Fibroblast of skin of right biceps (primary cell): ENCODE measurements around the gene CD70.
"Not testable (repeated sequence)": the region's sequence is repeated elsewhere in the genome, so short reads cannot be mapped to it uniquely, and the experiment has no call there.

Experiments used
- DNase-seq: peaks from one replicate; pipeline ENCODE4 v3.0.0-alpha.2; 2013

CD70 gene

DNA sequence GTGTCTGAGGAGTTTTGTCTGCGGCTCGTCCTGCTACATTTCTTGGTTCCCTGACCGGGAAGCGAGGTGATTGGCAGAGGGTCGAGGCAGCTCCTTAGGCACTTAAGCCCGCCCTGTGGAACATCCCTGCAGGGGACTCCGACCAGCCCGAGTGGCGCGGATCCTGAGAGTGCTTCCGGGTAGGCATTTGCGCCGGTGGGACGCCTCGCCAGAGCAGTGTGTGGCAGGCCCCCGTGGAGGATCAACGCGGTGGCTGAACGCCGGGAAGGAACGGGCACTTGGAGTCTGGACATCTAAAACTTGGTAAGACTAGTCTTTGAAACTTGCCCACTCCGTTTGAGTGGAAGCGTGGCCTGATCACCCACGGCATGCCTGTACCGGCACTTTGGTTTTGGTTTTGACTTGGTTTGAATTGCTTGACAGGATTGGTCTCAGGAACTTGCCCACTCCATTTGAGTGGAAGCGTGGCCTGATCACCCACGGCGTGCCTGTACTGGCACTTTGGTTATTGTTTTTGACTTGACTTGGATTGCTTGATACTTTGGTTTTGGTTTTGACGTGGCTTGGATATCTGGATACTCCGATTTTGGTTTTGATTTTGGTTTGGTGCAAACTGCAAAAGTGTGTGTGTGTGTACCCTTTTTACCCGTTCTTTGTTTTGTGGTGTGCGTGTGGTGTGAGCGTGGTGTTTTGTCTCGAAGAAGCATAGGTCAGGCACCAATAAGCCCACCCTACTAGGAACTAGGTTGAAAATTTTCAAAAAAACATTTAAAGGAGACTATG, 6.7 kb upstream of the CD70 start:
- DNase-seq: not testable (repeated sequence)

DNA sequence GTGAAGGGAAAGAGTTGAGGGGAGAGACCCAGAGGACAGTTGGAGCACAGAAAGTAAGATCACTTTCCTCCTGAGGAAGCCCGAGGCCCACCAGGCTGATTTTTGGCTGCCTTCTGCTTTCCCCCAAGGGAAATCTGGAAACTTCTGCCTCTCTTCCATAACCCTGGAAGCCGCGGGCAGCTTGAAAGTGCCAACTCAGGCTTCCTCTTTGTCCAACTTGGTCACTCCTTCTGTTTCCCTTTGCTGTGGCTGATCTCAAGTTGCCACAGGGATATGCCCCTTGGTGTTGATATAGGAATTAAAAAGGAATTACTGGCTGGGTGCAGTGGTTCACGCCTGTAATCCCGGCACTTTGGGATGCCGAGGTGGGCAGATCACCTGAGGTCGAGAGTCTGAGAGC, 5.7 kb upstream of the CD70 start:
- DNase-seq: no peak

- peak; percentile 61 for DNase-seq
Observed at GRCh38 chr19:6593651-6594416, 2.9 kb upstream of the CD70 start.

- DNase-seq: no peak
Observed at GRCh38 chr19:6590258-6590826, 608 bp downstream of the CD70 start.

DNA sequence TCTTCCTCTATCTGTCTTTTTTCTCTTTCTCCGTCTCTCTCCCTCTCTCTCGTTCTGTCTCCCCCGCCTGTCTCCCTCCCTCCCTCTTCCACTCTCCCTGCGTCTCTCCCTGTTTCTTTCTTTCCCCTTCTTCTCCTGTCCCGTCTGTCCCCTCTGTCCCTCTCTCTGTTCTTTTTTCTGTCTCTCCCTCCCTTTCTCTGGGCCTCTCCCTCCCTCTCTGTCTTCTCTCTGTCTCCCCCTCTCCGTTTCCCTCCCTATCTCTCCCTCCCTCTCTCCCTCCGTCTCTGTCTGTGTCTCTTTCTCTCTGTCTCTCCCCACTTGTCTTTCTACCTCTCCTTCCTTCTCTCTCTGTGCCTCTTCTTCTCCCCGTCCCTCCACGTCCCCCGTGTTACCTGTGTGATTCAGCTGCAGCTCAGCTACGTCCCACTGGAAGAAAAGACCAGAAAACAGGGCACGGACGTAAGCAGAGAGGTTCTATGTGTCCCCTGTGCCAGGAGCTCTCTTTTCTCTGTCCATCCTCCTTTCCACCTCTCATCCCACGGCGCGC, 1.2 kb downstream of the CD70 start:
- DNase-seq: no peak

DNA sequence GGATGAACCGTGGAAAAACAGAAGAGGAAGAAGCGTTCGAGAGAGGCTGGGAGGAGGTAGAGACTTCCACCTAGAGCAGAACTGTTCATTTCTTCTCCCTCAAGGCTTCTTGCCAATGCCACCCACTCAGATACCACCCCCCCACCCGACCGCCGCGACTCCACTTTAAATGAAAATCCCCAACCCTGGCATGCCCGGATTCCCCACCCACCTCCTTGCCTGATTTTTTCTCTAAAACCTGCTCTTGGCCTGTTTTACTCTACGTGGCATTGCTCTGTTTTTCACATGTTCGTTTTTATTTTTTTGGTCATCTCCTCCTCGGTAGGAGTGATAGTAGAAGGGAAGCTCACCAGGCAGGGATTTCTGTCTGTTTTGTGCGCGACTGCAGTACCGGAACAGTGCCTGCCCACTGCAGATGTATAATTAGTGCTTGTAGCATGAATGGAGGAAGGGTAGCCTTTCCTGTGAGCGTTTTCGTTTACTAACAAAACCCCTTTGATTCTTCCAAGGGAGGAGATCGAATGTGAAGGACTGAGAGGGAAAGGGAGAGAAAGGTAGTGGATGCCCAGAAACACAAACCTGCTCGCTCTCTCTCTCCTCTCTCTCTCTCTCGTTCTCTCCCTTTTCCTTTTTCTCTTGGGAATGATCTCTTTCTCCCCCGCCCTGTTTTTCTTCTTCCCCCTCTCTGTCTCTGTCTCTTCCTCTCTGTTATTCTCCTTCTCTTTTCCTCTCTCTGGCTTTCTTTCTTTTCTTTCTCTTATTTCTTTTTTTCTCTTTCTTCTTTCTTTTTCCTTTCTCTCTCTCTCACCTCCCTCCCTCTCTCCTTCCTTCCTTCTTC, 2.2 kb downstream of the CD70 start:
- DNase-seq: no peak

DNA sequence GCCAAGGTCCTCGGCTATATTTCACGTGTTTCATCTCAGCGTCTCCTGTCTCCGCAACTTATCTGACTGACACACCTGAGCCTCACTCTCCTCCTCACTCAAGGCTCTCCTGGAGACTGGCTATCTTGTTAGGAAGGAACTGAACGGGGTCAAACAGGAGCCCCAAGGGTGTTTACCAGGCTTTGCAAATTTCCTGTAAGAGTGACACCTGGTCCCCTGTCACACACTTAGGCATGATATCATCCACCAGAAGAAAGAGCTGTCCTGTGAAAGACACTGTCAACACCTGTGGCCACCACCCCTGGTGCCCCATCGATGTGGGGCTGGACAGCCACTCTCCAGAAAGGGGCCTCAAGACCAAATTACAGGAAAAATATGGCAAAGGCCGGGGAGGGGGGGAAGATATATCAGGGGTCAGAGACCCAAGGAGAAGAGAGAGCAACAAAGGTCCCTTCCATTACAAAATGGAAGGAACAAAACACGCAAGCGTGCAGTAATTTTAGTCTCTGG, 2.9 kb downstream of the CD70 start:
- no peak for DNase-seq

DNA sequence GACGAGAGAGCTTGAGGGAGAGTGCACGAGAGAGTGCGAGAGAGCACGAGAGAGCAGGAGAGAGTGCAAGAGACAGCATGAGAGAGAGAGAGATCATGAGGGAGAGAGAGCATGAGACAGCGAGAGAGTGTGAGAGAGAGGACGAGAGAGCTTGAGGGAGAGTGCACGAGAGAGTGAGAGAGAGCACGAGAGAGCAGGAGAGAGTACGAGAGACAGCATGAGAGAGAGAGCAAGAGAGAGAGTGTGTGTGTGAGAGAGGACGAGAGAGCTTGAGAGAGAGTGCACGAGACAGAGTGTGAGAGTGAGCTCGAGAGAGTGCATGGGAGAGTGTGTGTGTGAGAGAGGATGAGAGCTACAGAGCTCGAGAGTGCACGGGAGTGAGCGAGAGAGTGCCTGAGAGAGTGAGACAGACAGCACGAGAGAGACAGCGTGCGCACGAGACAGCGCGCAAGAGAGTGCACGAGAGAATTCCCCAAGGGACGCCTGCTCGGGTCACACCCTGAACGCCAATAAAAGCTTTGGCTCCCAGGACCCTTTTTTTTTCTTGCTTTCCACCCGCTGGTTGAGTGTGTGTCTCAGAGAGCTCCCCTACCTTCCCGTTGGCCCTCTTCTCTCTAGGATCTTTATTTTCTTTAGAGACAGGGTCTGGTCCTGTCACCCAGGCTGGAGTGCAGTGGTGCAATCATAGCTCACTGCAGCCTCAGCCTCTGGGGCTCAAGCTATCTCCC, 3.7 kb downstream of the CD70 start:
- DNase-seq: peak; percentile 26

DNA sequence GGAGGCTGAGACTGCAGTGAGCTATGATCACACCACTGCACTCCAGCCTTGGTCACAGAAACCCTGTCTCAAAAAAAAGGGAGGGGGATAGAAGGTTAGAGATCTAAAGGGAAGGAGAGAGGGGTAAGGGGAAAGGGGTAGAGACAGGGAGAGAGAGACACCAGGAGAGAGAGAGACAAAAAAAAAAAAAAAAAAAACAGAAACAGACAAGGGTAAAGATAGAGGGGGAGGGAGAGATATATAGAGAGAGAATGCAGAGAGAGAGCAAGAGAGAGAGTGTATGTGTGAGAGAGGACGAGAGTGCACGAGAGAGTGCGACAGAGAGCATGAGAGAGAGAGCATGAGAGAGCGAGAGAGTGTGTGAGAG, 4.2 kb downstream of the CD70 start:
- DNase-seq: no peak

DNA sequence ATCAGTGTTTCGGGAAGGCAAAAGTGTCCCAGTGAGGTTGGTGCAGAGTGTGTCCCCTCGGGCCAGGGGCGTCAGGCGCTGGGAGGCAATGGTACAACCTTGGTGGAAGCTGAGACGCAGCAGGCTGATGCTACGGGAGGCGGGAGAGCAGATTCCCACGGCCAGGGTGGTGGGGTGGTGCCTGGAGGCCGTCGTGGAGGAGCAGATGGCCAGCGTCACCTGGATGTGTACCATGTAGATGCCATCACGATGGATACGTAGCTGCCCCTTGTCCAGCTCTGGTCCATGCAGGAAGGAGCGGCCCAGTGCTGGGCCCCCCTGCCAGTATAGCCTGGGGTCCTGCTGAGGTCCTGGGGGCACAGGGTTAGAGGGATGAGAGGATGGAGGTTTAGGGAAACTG, 4.9 kb downstream of the CD70 start:
- no peak for DNase-seq

DNA sequence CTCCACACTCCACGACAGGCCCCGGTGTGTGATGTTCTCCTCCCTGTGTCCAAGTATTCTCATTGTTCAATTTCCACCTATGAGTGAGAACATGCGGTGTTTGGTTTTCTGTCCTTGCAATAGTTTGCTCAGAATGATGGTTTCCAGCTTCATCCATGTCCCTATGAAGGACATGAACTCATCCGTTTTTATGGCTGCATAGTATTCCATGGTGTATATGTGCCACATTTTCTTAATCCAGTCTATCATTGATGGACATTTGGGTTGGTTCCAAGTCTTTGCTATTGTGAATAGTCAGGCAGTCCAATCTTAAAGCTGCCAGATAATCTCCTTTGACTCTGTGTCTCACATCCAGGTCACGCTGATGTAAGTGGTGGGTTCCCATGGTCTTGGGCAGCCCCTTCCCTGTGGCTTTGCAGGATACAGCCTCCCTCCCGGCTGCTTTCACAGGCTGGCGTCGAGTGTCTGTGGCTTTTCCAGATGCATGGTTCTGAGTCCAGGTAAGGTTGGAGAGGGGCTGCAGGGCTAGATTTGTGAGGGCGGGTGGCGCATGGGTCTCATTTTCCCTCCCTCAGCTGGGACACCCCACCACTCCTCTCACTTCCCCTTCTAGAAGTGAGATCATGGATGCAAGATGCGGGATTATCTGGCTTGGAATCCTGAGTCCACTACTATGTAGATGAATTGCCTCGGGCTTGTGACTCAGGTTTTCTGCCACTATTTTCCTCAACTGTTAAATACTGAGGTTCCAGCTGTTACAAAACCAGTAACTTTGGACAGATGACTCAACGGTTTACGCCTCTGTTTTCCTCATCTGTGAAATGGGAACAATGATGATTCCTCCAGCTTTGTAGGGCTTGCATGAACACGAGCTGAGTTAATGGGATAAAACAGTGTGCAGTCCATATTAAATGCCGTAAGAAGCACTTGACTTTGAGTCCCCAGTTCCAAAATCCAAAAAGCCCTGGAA, 8.2 kb downstream of the CD70 start:
- not testable (repeated sequence) for DNase-seq

- DNase-seq: peak; percentile 71
Observed at GRCh38 chr19:6580313-6580712, 10.6 kb downstream of the CD70 start.

DNA sequence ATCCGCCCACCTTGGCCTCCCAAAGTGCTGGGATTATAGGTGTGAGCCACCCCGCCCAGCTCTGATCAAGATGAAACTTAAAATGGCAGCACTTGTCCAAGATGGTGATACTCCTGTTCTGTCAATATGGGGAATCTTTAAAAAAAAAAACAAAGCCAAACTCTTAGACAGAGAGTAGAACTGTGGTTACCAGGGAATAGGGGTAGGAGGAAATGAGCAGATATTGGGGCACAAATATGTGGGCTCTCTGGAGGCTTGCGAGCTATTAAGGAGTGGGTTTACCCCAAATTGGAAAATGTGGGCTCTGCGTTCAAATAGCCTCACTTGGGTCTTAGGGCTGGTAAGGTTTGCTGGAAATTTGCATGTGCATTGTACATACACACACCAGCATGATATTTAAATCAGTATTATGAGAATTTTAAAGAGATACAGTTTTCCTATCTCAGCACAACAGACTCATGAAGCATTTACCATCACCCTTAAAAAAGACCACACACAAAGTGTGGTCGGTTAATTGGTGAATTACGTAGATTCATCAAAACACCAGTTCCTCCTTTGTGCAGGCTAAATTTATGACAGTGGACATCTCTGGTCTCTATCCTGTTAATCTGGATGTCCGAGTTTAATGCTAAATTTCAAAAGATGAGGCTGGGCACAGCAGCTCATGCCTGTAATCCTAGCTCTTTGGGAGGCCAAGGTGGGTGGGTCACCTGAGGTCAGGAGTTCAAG, 11.3 kb downstream of the CD70 start:
- DNase-seq: no peak

GRCh38 chr19:6577476-6578125, 13.3 kb downstream of the CD70 start:
- no peak for DNase-seq

DNA sequence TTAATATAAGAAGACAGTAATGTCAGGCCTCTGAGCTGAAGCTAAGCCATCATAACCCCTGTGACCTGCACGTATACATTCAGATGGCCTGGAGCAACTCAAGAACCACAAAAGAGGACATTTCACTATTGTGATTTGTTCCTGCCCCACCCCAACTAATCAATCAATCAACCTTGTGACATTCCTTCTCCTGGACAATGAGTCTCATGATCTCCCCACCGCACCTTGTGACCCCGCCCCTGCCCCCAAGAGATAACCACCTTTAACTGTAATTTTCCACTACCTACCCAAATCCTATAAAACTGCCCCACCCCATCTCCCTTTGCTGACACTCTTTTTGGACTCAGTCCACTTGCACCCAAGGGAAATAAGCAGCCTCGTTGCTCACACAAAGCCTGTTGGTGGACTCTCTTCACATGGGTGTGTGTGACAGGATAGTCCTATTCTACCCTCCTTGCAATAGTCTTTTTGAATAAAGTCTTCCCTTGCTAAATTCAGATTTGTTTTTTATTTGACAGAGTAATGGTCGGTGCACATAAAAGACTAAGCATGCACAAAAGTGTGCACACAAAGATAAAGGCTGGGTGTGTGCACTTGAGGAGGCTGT, 14.0 kb downstream of the CD70 start:
- DNase-seq: no peak

DNA sequence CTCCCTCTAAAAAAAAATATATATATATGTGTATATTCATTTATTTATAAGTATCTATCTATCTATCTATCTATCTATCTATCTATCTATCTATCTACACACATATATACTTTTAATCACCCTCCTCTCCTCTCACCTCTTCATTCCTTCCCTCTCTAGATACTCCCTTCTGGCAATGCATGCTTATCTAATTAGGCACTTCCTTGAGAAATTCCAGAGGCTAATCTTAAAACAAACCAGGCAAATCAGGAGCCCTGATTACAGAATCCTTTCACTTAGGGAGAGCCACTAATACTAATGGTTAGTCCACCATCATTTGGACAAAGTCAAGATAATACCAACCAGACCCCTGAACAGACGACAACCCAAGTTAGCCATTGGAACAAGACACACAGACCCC, 17.6 kb downstream of the CD70 start:
- no peak for DNase-seq

GRCh38 chr19:6572217-6572616, 18.7 kb downstream of the CD70 start:
- no peak for DNase-seq

GRCh38 chr19:6571167-6571566, 19.8 kb downstream of the CD70 start:
- DNase-seq: no peak

GRCh38 chr19:6570764-6571163, 20.2 kb downstream of the CD70 start:
- no peak for DNase-seq
